Panc1 (cell line): Measurements from ENCODE around the gene MAPK8. TPM values are rescaled to one million over a fixed set of nuclear protein-coding genes. Genes with fewer than 3 reads are reported as not detected.

Experiments
- ATAC-seq: fragments of 200-7000 bp; cut with Tn5 transposase; 2 replicates; pipeline ENCODE4 v1.9.1; 2020; ENCODE audit warnings: mild to moderate bottlenecking, moderate library complexity
- BruUV-seq: library from RNA; stranded (reverse); fragments of 400-500 nt; replicated peaks from 2 replicates; lab custom pipeline; 2021; lab: Mats Ljungman, UMichigan
- CTCF ChIA-PET: fragments of 300-600 bp; sonication (Branson Sonifier 250); formaldehyde crosslinking; loops from one replicate; lab custom pipeline; 2022; ENCODE audit warnings: antibody characterized with exemption; lab: Charles Lee
- POLR2A ChIA-PET: fragments of 300-600 bp; sonication (Branson Sonifier 250); formaldehyde crosslinking; loops from one replicate; lab custom pipeline; 2022; ENCODE audit warnings: antibody characterized with exemption; lab: Charles Lee
- DNase-seq: peaks from one replicate; pipeline ENCODE4 v3.0.0-alpha.2; 2010; ENCODE audit warnings: low read depth, low spot score
- H3K27ac ChIP-seq: 2 replicates; pipeline ENCODE4 v1.5.1; 2011; ENCODE audit warnings: mild to moderate bottlenecking, low read length, inconsistent platforms
- H3K27me3 ChIP-seq: fragments of 200-500 bp; sonication (Bioruptor generic); 2 replicates; pipeline ENCODE4 v1.6.0; 2014; ENCODE audit warnings: low read length, inconsistent platforms; ENCODE audit not compliant: control insufficient read depth, insufficient read depth
- H3K36me3 ChIP-seq: fragments of 200-500 bp; sonication (Bioruptor generic); 2 replicates; pipeline ENCODE4 v1.5.1; 2014; ENCODE audit warnings: inconsistent platforms, mild to moderate bottlenecking, low read length, moderate library complexity; ENCODE audit not compliant: control insufficient read depth, insufficient read depth
- H3K4me1 ChIP-seq: 2 replicates; pipeline ENCODE4 v1.5.1; 2011; ENCODE audit warnings: inconsistent platforms, mild to moderate bottlenecking, low read length, moderate library complexity; ENCODE audit not compliant: control insufficient read depth, insufficient read depth
- H3K4me3 ChIP-seq, 2 experiments: 2 replicates each; pipeline ENCODE4 v1.5.1; 2011 to 2012; ENCODE audit warnings: low read depth in 2 of 2, low read length in 2 of 2, mild to moderate bottlenecking in 2 of 2, inconsistent platforms in 1 of 2, moderate library complexity in 1 of 2
- H3K9me3 ChIP-seq: fragments of 200-500 bp; sonication (Bioruptor generic); 2 replicates; pipeline ENCODE4 v1.5.1; 2014; ENCODE audit warnings: low read depth, mild to moderate bottlenecking, inconsistent platforms, low read length, moderate library complexity; ENCODE audit not compliant: control insufficient read depth, insufficient read depth
- CTCF ChIP-seq: fragments of 450-650 bp; IDR thresholded peaks from 2 replicates; pipeline ENCODE4 v1.5.1; 2017; ENCODE audit warnings: mild to moderate bottlenecking
- POLR2AphosphoS5 ChIP-seq: IDR thresholded peaks from 2 replicates; pipeline ENCODE4 v1.6.1; 2012; ENCODE audit warnings: mild to moderate bottlenecking, low read depth, low read length, moderate library complexity
- SIN3A ChIP-seq: IDR thresholded peaks from 2 replicates; pipeline ENCODE4 v1.6.1; 2012; ENCODE audit warnings: low read depth, mild to moderate bottlenecking, low read length, moderate library complexity, borderline replicate concordance; ENCODE audit not compliant: insufficient read depth
- TCF7L2 ChIP-seq: IDR thresholded peaks from 2 replicates; pipeline ENCODE4 v1.6.1; 2011; ENCODE audit warnings: mild to moderate bottlenecking, low read depth, low read length, inconsistent platforms
- in situ Hi-C: cut with HindIII; loops from 2 replicates; pipeline ENCODE4 v1.10.0; 2016; ENCODE audit warnings: low sequenced_read_pairs, low pct_unique_long_range_greater_than_20kb
- intact Hi-C: fragments of 100-400 bp; cut with micrococcal nuclease; formaldehyde crosslinking; loops from one replicate; pipeline ENCODE4 v1.10.0; 2022; ENCODE audit not compliant: unreplicated experiment
- total RNA-seq: library from RNA; stranded (reverse); gene quantifications from one replicate; pipeline ENCODE4 v1.2.1, GENCODE V29; 2021; ENCODE audit not compliant: unreplicated experiment
- TF ChIP-seq, protein P1 (sequence below), 2 experiments: IDR thresholded peaks; 2 replicates each; pipeline ENCODE4 v1.6.1; 2011 to 2012; ENCODE audit warnings: low read depth in 2 of 2, control low read depth in 1 of 2, low read length in 1 of 2, mild to moderate bottlenecking in 1 of 2, moderate library complexity in 1 of 2; ENCODE audit not compliant: insufficient read depth in 1 of 2

Gene MAPK8
- total RNA-seq, 1 experiment from 2014 or later, result 66.6 TPM

DNA sequence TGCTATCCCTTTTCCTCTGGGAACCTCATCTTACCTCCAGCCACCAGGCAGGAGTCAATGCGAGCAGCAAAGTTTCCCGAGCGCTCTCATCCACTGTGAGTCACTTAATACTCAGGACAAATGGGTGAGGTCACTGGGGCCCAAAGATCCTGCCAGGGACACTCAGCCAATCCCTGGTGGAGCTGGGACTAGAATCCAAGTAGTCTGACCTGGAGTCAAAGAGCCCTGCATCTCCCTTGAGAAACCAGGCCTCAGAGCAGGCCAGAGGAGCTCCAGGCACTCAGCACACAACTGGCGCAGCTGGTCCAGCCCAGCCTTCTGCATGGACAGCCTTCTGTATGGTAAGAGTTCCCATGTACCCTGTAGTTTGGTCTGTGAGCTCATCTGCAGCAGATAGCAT is 142.3 kb downstream of the MAPK8 start:
- in situ Hi-C loops (no loop called here), intact Hi-C loops (loop anchor here (10.0 kb wide), 1 partner anchor 56 kb away; no protein-coding TSS in a partner anchor)
- DNase-seq (no peak), ATAC-seq (no peak)
- Histone ChIP-seq H3K27me3 (no peaks in the 10 kb centered on the region), H3K36me3 (no peaks in the 10 kb centered on the region), H3K9me3 (no peaks in the 10 kb centered on the region), H3K27ac (no peak overlapping the region), H3K4me1 (no peaks in the 10 kb centered on the region), H3K4me3 (no peak overlapping the region)
- no peak for TF ChIP-seq POLR2AphosphoS5
- TF ChIP-seq, protein P1, sequence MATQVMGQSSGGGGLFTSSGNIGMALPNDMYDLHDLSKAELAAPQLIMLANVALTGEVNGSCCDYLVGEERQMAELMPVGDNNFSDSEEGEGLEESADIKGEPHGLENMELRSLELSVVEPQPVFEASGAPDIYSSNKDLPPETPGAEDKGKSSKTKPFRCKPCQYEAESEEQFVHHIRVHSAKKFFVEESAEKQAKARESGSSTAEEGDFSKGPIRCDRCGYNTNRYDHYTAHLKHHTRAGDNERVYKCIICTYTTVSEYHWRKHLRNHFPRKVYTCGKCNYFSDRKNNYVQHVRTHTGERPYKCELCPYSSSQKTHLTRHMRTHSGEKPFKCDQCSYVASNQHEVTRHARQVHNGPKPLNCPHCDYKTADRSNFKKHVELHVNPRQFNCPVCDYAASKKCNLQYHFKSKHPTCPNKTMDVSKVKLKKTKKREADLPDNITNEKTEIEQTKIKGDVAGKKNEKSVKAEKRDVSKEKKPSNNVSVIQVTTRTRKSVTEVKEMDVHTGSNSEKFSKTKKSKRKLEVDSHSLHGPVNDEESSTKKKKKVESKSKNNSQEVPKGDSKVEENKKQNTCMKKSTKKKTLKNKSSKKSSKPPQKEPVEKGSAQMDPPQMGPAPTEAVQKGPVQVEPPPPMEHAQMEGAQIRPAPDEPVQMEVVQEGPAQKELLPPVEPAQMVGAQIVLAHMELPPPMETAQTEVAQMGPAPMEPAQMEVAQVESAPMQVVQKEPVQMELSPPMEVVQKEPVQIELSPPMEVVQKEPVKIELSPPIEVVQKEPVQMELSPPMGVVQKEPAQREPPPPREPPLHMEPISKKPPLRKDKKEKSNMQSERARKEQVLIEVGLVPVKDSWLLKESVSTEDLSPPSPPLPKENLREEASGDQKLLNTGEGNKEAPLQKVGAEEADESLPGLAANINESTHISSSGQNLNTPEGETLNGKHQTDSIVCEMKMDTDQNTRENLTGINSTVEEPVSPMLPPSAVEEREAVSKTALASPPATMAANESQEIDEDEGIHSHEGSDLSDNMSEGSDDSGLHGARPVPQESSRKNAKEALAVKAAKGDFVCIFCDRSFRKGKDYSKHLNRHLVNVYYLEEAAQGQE (IDR thresholded peaks at IDR 0.05; ENCODE audit: insufficient read depth in 1 of 2, low read depth in 2 of 2, low read length in 1 of 2), result no peak
- TF ChIP-seq TCF7L2, result no peak
- TF ChIP-seq CTCF, result no peak
- CTCF ChIA-PET, result no interaction called here
- BruUV-seq, result no TSS peak
- POLR2A ChIA-PET, result no interaction called here

DNA sequence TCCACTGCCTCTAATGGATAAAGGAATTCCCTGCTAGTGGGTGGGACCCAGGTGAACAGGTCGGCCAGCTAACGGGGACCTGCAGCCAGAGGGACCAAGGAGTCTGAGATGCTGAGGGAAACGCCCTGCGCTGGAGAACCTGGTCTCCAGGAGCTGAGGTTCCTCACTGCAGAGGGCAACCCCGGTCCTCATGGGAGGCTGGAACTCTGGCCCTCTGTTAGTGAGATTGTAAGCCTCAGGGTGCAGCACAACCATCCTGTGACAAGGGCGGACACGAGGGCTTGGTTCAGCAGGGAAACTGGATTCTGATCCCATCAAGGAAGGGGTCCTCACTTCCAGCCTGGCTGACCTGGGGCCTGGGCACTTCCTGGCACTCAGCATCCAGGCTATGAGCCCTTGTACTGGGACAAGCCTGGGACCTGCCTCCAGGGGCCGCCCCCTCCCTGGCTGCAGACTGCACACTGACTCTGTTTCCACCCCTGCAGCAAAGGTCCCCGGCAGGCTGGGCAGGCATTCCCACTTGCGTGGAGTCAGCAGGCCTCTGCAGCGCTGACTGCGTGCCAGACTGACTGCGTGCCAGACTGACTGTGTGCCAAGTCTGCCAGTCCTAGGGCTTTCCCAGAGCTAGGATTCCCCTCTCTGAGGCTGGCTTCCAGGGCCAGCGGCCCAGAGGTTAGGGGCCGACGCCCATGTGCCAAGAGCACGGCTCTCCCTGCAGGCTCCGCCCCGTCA is 143.2 kb downstream of the MAPK8 start:
- ChIA-PET CTCF (no interaction called here), POLR2A (interaction anchor here (0.6 kb wide), 1 partner anchor 43 kb away, joined by 3 read pairs; no protein-coding TSS in a partner anchor)
- DNase-seq (no peak), ATAC-seq (no peak)
- no peak overlapping the region for H3K4me3 ChIP-seq
- in situ Hi-C loops (no loop called here), intact Hi-C loops (loop anchor here (10.0 kb wide), 1 partner anchor 55 kb away; no protein-coding TSS in a partner anchor)
- H3K27me3 ChIP-seq, result no peaks in the 10 kb centered on the region
- no peaks in the 10 kb centered on the region for H3K9me3 ChIP-seq
- TF ChIP-seq CTCF (no peak), SIN3A (no peak), POLR2AphosphoS5 (no peak), TCF7L2 (no peak)
- TF ChIP-seq, protein P1 (IDR thresholded peaks at IDR 0.05; ENCODE audit: insufficient read depth in 1 of 2, low read depth in 2 of 2, low read length in 1 of 2), result no peak
- H3K27ac ChIP-seq, result no peak overlapping the region
- no peaks in the 10 kb centered on the region; the same call in 1 of the 2 replicates for H3K4me1 ChIP-seq
- no peaks in the 10 kb centered on the region for H3K36me3 ChIP-seq
- BruUV-seq, result no TSS peak
